Endodermal cell (in vitro differentiated cells): Measurements from ENCODE around the gene PAQR6. TPM values are rescaled to one million over a fixed set of nuclear protein-coding genes. Genes with fewer than 3 reads are reported as not detected.

Source experiments
- DNase-seq: peaks from one replicate; pipeline ENCODE4 v3.0.0-alpha.2; 2017
- H3K27ac ChIP-seq: 2 replicates; pipeline ENCODE4 v1.5.1; 2013; ENCODE audit warnings: mild to moderate bottlenecking, low read depth, low read length, moderate library complexity
- H3K27me3 ChIP-seq: 2 replicates; pipeline ENCODE4 v1.6.1; 2013; ENCODE audit warnings: mild to moderate bottlenecking, low read length, moderate library complexity; ENCODE audit not compliant: insufficient read depth, control insufficient read depth, poor library complexity, severe bottlenecking
- H3K36me3 ChIP-seq: 2 replicates; pipeline ENCODE4 v1.7.0; 2013; ENCODE audit warnings: mild to moderate bottlenecking, low read length, moderate library complexity; ENCODE audit not compliant: control insufficient read depth, insufficient read depth
- H3K4me1 ChIP-seq: one replicate; pipeline ENCODE4 v1.7.0; 2013; ENCODE audit warnings: low read length; ENCODE audit not compliant: control insufficient read depth, insufficient read depth
- H3K4me3 ChIP-seq: 2 replicates; pipeline ENCODE4 v1.5.1; 2013; ENCODE audit warnings: mild to moderate bottlenecking, low read length, moderate library complexity
- H3K9ac ChIP-seq: 2 replicates; pipeline ENCODE4 v1.6.1; 2013; ENCODE audit warnings: mild to moderate bottlenecking, low read length, moderate library complexity; ENCODE audit not compliant: poor library complexity, severe bottlenecking; ENCODE audit errors: extremely low read depth
- H3K9me3 ChIP-seq: 2 replicates; pipeline ENCODE4 v1.6.1; 2013; ENCODE audit warnings: mild to moderate bottlenecking, low read length, moderate library complexity; ENCODE audit not compliant: control insufficient read depth
- H3K27ac Mint-ChIP-seq: 2 replicates; pipeline ENCODE4 v1.8.0; 2020; ENCODE audit warnings: mixed read lengths
- H3K27me3 Mint-ChIP-seq: 2 replicates; pipeline ENCODE4 v1.8.0; 2021; ENCODE audit warnings: mild to moderate bottlenecking, mixed read lengths; ENCODE audit not compliant: insufficient read depth
- H3K36me3 Mint-ChIP-seq: 2 replicates; pipeline ENCODE4 v1.8.0; 2020; ENCODE audit warnings: low read depth, mixed read lengths
- H3K4me1 Mint-ChIP-seq: 2 replicates; pipeline ENCODE4 v1.8.0; 2020; ENCODE audit warnings: mixed read lengths
- H3K4me3 Mint-ChIP-seq: 2 replicates; pipeline ENCODE4 v1.8.0; 2020; ENCODE audit warnings: mild to moderate bottlenecking, moderate library complexity, mixed read lengths
- H3K9me3 Mint-ChIP-seq: 2 replicates; pipeline ENCODE4 v1.8.0; 2020; ENCODE audit warnings: mild to moderate bottlenecking, mixed read lengths
- WGBS, 2 experiments: methylation state at CpG; one replicate each; pipeline versions ENCODE4 v1.1.5 to v1.1.7; 2013; ENCODE audit warnings: missing lambda C conversion rate in 2 of 2, mixed read lengths in 1 of 2; ENCODE audit not compliant: insufficient coverage in 1 of 2, insufficient read length in 1 of 2; 5-methylcytosine and 5-hydroxymethylcytosine counted together
- total RNA-seq, 2 donors: library from RNA; stranded (reverse); fragmentation: NEBNext Ultra II Directional in 1 of 2; extraction: Animal tissue kit (Norgen Biotek cat#: 25700) in 1 of 2; gene quantifications; 2 replicates in 1 of 2; 3 replicates in 1 of 2; pipeline ENCODE4 v1.2.1, GENCODE V29; 2021
- TF ChIP-seq, protein P1 (sequence below): fragments of 200-600 bp; sonication (generic); conservative IDR thresholded peaks from 2 replicates; pipeline ENCODE4 v1.5.0; 2021; ENCODE audit warnings: antibody characterized with exemption, mild to moderate bottlenecking

The PAQR6 gene
- total RNA-seq, 2 donors from 2014 or later: 12.2 to 16.4 TPM

DNA sequence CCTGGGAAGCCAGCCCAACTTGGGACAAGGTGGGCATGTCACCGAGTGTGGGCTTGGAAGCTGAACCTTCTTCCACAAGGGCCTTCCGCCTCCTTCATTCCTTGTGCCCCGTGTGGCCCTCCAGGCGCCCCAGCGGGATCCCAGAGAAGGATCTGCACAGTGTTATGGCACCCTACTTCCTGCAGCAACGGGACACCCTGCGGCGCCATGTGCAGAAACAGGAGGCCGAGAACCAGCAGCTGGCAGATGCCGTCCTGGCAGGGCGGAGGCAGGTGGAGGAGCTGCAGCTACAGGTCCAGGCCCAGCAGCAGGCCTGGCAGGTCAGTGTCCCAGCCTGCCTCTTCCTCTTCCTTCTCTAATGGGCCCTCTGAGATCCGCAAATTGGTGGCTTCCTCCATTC lies 11.7 kb downstream of the PAQR6 start:
- Histone ChIP-seq H3K9ac (no peak overlapping the region), H3K4me3 (no peak overlapping the region), H3K9me3 (no peaks in the 10 kb centered on the region), H3K27me3 (no peaks in the 10 kb centered on the region), H3K4me1 (no peaks in the 10 kb centered on the region), H3K27ac (no peak overlapping the region), H3K36me3 (peaks cover 65% of the 10 kb centered on the region)
- Mint-ChIP-seq H3K27ac (no peak overlapping the region), H3K4me3 (no peak overlapping the region), H3K9me3 (no peaks in the 10 kb centered on the region), H3K4me1 (no peaks in the 10 kb centered on the region), H3K36me3 (peaks cover 74% of the 10 kb centered on the region), H3K27me3 (no peaks in the 10 kb centered on the region)
- TF ChIP-seq, protein P1, sequence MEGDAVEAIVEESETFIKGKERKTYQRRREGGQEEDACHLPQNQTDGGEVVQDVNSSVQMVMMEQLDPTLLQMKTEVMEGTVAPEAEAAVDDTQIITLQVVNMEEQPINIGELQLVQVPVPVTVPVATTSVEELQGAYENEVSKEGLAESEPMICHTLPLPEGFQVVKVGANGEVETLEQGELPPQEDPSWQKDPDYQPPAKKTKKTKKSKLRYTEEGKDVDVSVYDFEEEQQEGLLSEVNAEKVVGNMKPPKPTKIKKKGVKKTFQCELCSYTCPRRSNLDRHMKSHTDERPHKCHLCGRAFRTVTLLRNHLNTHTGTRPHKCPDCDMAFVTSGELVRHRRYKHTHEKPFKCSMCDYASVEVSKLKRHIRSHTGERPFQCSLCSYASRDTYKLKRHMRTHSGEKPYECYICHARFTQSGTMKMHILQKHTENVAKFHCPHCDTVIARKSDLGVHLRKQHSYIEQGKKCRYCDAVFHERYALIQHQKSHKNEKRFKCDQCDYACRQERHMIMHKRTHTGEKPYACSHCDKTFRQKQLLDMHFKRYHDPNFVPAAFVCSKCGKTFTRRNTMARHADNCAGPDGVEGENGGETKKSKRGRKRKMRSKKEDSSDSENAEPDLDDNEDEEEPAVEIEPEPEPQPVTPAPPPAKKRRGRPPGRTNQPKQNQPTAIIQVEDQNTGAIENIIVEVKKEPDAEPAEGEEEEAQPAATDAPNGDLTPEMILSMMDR: no peak
- DNase-seq: no peak
- WGBS, 2 experiments: 91 to 95% methylated on average over 6 to 12 of the region's 12 CpGs

GRCh38 chr1:156233426-156234127 lies 14.3 kb downstream of the PAQR6 start:
- no peak for DNase-seq
- peak overlapping the region; percentile 72 for H3K27ac Mint-ChIP-seq
- no peaks in the 10 kb centered on the region for H3K27me3 Mint-ChIP-seq
- no peaks in the 10 kb centered on the region for H3K27me3 ChIP-seq
- H3K9ac ChIP-seq: no peak overlapping the region
- no peak overlapping the region for H3K4me3 ChIP-seq
- no peaks in the 10 kb centered on the region for H3K9me3 ChIP-seq
- no peak overlapping the region for H3K4me3 Mint-ChIP-seq
- TF ChIP-seq, protein P1: no peak
- H3K4me1 Mint-ChIP-seq: no peaks in the 10 kb centered on the region
- no peaks in the 10 kb centered on the region for H3K9me3 Mint-ChIP-seq
- peaks cover 70% of the 10 kb centered on the region for H3K36me3 Mint-ChIP-seq
- H3K4me1 ChIP-seq: no peaks in the 10 kb centered on the region
- H3K36me3 ChIP-seq: peaks cover 68% of the 10 kb centered on the region
- no peak overlapping the region for H3K27ac ChIP-seq
- WGBS, 2 experiments: 97 to 100% methylated on average over 5 of the region's 5 CpGs

- no peaks in the 10 kb centered on the region for H3K9me3 ChIP-seq
- no peaks in the 10 kb centered on the region for H3K4me1 ChIP-seq
- H3K4me1 Mint-ChIP-seq: no peaks in the 10 kb centered on the region
- TF ChIP-seq, protein P1: no peak
- 94 to 95% methylated on average over 10 to 12 of the region's 12 CpGs for WGBS, 2 experiments
- no peaks in the 10 kb centered on the region for H3K9me3 Mint-ChIP-seq
- no peak overlapping the region for H3K27ac Mint-ChIP-seq
- no peak overlapping the region for H3K4me3 Mint-ChIP-seq
- peaks cover 66% of the 10 kb centered on the region for H3K36me3 ChIP-seq
- H3K27me3 Mint-ChIP-seq: no peaks in the 10 kb centered on the region
- H3K4me3 ChIP-seq: no peak overlapping the region
- no peak for DNase-seq
- H3K27ac ChIP-seq: no peak overlapping the region
- no peaks in the 10 kb centered on the region for H3K27me3 ChIP-seq
- H3K9ac ChIP-seq: no peak overlapping the region
- H3K36me3 Mint-ChIP-seq: peaks cover 66% of the 10 kb centered on the region
Observed at GRCh38 chr1:156232201-156232894, 15.5 kb downstream of the PAQR6 start.
